HG02798 (cell line): Measurements from ENCODE around the gene ACTMAP.

Source experiments
- ATAC-seq: cut with Tn5 transposase; IDR thresholded peaks from one replicate; pipeline ENCODE4 v1.9.1; 2021; ENCODE audit warnings: mild to moderate bottlenecking; ENCODE audit not compliant: unreplicated experiment, poor library complexity

The ACTMAP gene

DNA sequence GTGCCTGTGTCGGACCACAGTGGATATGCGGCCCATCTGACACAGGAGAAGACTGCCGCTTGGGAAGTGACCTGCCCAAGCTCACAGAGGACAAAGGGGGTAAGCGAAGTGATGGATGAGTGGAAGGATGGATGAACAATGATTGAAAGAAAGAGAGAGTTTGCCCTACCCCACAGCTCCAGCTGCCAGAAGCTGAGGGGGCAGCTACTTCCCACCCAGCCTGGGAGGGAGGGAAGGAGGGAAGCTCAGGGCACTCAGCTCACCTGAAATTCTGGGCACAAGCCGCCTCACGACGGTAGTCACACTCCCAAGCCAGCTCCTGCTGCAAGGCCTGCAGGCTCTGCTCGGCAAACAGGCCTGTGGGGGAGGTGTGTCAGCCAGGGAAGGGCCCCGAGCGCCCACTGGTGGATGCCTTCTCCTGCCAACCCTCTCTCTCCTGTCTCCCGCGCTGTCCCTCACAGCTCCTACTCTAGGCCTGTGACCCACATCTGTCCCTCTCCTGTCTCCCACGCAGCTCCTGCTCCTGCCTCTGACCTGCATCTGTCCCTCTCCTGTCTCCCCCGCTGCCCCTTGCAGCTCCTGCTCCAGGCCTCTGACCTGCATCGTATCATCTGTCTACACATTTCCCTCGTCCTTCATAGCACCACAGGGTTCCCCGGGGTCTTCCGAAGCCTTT lies 47.8 kb downstream of the ACTMAP start:
- no peak for ATAC-seq

- ATAC-seq, result no peak
Observed at GRCh38 chr19:40701758-40702157, 48.5 kb downstream of the ACTMAP start.

- ATAC-seq, result no peak
Observed at GRCh38 chr19:40700083-40700482, 50.2 kb downstream of the ACTMAP start.

DNA sequence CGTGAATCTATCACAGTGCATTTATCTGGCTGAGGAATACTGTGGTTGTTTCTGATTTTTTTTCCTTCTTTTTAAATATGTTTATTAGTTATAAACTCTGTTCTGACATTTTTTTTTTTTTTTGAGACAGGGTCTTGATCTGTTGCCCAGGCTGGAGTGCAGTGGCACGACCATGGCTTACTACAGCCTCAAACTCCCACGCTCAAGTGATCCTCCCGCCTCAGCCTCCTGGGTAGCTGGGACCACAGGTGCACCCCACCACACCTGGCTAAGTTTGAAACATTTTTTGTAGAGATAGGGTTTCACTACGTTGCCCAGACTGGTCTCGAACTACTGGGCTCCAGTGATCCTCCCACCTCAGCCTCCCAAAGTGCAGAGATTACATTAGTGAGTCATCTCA lies 53.3 kb downstream of the ACTMAP start:
- no peak for ATAC-seq

- no peak for ATAC-seq
Observed at GRCh38 chr19:40695881-40696280, 54.4 kb downstream of the ACTMAP start.

- ATAC-seq, result no peak
Observed at GRCh38 chr19:40693896-40694295, 56.4 kb downstream of the ACTMAP start.

- no peak for ATAC-seq
Observed at GRCh38 chr19:40693150-40693788, 57.0 kb downstream of the ACTMAP start.

GRCh38 chr19:40692212-40692551 lies 58.1 kb downstream of the ACTMAP start:
- ATAC-seq, result no peak

GRCh38 chr19:40691421-40692211 lies 58.7 kb downstream of the ACTMAP start:
- no peak for ATAC-seq
